Muscle layer of duodenum (tissue), 2 donors: Measurements from ENCODE around the gene ARHGAP30.
A peak's percentile ranks its signal among the peaks of the same experiment; 100 is the strongest.
"Not testable (repeated sequence)": the region's sequence is repeated elsewhere in the genome, so short reads cannot be mapped to it uniquely, and the experiment has no call there.

ENCODE experiments used
- H3K27ac ChIP-seq: one replicate; pipeline ENCODE4 v1.7.0; 2013; ENCODE audit warnings: mild to moderate bottlenecking, low read length
- H3K27me3 ChIP-seq: one replicate; pipeline ENCODE4 v1.7.0; 2013; ENCODE audit warnings: low read depth, mild to moderate bottlenecking, control low read depth, low read length
- H3K36me3 ChIP-seq, 2 donors: one replicate each; pipeline ENCODE4 v1.7.0; 2013; ENCODE audit warnings: low read length in 2 of 2, control low read depth in 1 of 2, mild to moderate bottlenecking in 1 of 2; ENCODE audit not compliant: insufficient read depth in 2 of 2, control insufficient read depth in 1 of 2
- H3K4me1 ChIP-seq, 2 donors: one replicate each; pipeline ENCODE4 v1.7.0; 2013; ENCODE audit warnings: low read length in 2 of 2, mild to moderate bottlenecking in 2 of 2, control low read depth in 1 of 2, moderate library complexity in 1 of 2; ENCODE audit not compliant: insufficient read depth in 2 of 2, control insufficient read depth in 1 of 2
- H3K4me3 ChIP-seq, 2 donors: one replicate each; pipeline ENCODE4 v1.7.0; 2013; ENCODE audit warnings: low read length in 2 of 2, low read depth in 1 of 2, mild to moderate bottlenecking in 1 of 2
- H3K9me3 ChIP-seq, 2 donors: one replicate each; pipeline ENCODE4 v1.7.0; 2013; ENCODE audit warnings: low read length in 2 of 2, control low read depth in 1 of 2, mild to moderate bottlenecking in 1 of 2; ENCODE audit not compliant: control insufficient read depth in 1 of 2
- donor health status: healthy.

The ARHGAP30 gene, protein sequence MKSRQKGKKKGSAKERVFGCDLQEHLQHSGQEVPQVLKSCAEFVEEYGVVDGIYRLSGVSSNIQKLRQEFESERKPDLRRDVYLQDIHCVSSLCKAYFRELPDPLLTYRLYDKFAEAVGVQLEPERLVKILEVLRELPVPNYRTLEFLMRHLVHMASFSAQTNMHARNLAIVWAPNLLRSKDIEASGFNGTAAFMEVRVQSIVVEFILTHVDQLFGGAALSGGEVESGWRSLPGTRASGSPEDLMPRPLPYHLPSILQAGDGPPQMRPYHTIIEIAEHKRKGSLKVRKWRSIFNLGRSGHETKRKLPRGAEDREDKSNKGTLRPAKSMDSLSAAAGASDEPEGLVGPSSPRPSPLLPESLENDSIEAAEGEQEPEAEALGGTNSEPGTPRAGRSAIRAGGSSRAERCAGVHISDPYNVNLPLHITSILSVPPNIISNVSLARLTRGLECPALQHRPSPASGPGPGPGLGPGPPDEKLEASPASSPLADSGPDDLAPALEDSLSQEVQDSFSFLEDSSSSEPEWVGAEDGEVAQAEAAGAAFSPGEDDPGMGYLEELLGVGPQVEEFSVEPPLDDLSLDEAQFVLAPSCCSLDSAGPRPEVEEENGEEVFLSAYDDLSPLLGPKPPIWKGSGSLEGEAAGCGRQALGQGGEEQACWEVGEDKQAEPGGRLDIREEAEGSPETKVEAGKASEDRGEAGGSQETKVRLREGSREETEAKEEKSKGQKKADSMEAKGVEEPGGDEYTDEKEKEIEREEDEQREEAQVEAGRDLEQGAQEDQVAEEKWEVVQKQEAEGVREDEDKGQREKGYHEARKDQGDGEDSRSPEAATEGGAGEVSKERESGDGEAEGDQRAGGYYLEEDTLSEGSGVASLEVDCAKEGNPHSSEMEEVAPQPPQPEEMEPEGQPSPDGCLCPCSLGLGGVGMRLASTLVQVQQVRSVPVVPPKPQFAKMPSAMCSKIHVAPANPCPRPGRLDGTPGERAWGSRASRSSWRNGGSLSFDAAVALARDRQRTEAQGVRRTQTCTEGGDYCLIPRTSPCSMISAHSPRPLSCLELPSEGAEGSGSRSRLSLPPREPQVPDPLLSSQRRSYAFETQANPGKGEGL

DNA sequence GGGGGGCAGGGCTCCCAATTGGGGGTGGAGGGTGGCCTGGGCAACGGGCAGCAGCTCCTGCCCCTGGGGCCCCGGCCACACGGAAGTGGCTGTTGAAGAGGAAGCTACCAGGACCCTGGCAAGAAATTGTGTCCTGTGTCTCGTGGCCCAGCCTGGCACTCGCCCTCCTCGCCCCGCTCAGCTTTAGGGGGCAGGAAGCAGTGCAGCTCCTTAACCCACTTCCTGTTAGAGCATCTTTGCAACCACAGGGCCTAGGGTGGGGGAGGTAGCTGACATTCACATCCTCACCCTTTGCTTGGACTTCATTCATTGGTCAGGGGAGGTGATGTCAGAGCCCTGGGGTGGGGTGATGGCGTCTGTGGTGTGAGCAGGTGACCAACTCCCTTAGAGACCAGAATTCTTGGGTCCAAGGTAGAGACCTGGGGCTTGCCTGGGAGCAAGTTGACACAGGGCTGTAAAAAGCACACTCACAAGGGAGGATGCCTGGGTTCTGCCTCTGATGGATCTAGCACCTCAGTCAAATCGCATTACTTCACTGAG lies at the start of gene ARHGAP30:
Gene ARHGAP30 (minus strand): TSS at position 161 of the 540 bp plus-strand sequence. CDS start 267 bp downstream, outside the sequence.
- Histone ChIP-seq H3K27ac (peak within 1 kb of the TSS; percentile 76), H3K27me3 (no peaks in the 10 kb centered on the region), H3K4me1 (no peaks in the 10 kb centered on the region), H3K4me3 (peak within 1 kb of the TSS; percentile 58), H3K36me3 (no peaks in the 10 kb centered on the region), H3K9me3 (no peaks in the 10 kb centered on the region)

DNA sequence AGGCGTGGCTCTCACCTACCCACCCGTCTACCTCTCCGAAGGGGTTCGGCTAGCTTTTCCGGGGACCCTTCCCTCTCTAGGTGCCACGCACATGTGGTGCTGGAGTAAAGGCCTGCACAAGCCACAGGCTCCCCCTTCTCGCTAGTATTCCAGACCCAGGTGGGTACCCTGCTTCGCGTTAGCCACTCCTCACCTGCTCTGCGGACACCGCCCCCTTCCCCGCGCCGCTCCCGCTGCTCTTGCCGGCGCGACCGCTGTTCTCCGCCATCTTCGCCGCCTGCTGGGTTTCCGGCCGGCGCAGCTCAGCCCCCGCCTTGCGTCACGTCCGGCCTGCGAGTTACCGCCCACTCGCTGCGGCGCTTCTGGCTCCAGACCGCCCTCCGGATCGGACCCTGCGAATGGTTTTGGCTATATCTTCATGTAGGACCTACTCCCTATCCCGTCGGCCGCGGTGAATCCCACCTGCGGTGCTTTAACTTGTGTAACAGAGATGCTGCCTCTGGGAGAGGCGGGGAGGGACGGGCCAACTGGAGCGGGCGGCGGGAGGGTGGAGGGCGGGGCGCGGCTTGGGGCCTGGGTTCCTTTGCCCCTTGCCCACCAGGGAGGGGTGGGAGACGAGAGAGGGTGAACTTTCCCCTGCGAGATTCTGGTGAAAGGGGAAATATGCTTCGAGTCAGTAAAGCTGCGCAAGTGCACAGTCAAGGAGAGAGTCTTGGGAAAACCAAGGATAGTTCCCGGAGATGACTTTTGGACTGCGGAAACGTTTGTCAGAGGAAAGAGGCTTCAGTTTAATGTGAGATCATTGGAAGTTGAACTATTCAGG lies 48.3 kb upstream of the ARHGAP30 start, which contains the start of the genes NIT1 and PFDN2:
Gene NIT1 (plus strand): TSS at position 347 of the 823 bp plus-strand sequence. CDS start 72 bp downstream, at position 419.
Gene PFDN2 (minus strand): TSS at position 279 of the 823 bp plus-strand sequence. CDS start 11 bp downstream, at position 268.
- Histone ChIP-seq H3K4me3 (peak within 1 kb of the TSS; percentile 99), H3K27ac (peak within 1 kb of the TSS; percentile 88), H3K9me3 (no peaks in the 10 kb centered on the region), H3K27me3 (no peaks in the 10 kb centered on the region), H3K36me3 (peaks cover 23 to 30% of the 10 kb centered on the region in 2 donors), H3K4me1 (peaks cover 15 to 47% of the 10 kb centered on the region in 2 donors)

DNA sequence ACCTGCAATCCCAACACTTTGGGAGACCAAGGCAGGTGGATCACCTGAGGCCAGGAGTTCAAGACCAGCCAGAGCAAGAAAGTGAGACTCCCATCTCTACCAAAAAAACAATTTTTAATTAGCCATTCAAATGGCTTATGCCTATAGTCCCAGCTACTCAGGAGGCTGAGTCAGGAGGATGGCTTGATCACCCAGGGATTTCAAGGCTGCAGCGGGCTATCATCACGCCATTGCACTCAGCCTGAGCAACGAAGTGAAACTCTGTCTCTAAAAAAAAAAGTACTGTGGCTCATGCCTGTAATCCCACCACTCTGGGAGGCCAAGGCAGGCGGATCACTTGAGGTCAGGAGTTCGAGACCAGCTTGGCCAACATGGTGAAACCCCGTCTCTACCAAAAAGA lies 46.3 kb upstream of the ARHGAP30 start:
- peaks cover 15 to 48% of the 10 kb centered on the region in 2 donors for H3K4me1 ChIP-seq
- peak overlapping the region in 1 of 2 donors; percentile 99 for H3K4me3 ChIP-seq
- not testable (repeated sequence) for H3K27ac ChIP-seq

DNA sequence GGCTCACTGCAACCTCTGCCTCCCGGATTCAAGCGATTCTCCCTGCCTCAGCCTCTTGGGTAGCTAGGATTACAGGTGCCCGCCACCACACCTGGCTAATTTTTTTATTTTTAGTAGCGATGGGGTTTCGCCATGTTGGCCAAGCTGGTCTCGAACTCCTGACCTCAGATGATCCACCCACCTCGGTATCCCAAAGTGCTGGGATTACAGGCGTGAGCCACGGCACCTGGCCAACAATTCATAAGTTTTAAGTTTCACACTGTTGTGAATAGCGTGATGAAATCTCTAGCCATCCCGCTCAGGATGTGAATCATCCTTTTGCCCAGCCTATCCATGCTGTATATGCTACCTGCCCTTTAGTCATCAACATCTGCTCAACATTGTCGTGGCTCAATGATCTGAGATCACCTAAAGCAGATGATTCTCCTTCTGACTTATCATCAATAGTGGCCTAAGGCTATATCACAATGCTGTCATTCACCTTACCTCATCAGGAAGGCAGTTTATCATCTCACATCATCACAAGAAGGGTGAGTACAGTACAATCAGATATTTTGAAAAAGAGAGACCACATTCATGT lies 45.5 kb upstream of the ARHGAP30 start:
- no peaks in the 10 kb centered on the region for H3K27me3 ChIP-seq
- no peak overlapping the region for H3K4me3 ChIP-seq
- no peak overlapping the region for H3K27ac ChIP-seq
- H3K36me3 ChIP-seq = peaks cover 0 to 3% of the 10 kb centered on the region in 2 donors
- H3K9me3 ChIP-seq = no peaks in the 10 kb centered on the region
- peaks cover 15 to 45% of the 10 kb centered on the region in 2 donors for H3K4me1 ChIP-seq

More for the DNA sequence above, 46.3 kb upstream of the ARHGAP30 start:
- not testable (repeated sequence) for H3K36me3 ChIP-seq, H3K27me3 ChIP-seq, H3K9me3 ChIP-seq

DNA sequence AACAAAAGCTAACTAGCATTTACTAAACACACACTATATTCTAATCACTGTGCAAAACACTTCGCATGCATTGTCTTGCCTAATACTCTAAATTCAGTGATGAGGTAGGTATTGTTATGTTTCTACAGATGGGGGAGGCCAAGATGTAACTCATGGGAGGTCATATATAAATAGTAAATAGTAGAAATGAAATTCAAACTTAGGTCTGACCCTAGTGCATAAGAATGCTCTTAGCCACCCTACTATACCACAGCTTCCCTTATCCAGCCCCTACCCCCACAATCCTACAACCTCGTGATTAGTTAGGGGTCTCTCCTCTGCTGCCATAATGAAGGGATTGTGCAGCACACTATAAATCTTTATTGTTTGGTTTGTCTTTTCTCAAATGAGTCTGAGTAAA lies 44.9 kb upstream of the ARHGAP30 start:
- Histone ChIP-seq H3K4me1 (peaks cover 10 to 38% of the 10 kb centered on the region in 2 donors), H3K4me3 (no peak overlapping the region), H3K36me3 (peaks cover 0 to 3% of the 10 kb centered on the region in 2 donors), H3K27me3 (no peaks in the 10 kb centered on the region), H3K27ac (no peak overlapping the region), H3K9me3 (no peaks in the 10 kb centered on the region)

DNA sequence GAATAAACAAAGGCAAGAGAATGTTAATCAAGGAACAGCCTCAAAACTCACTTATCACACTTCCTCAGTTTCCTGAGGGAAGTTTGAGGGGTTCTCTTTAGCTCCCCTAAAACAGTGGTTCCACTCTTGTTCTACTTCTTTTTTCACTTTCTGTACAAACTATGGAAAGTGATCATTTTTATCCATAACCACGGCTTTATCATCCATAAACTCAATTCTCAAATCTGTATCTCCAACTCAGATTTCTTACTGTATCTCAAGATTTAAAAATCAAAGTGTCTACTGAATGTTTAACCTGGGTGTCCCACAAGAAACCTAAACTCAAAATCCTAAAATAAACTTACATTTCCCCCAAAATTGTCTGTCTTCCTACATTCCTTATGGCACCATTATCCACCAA lies 44.2 kb upstream of the ARHGAP30 start:
- H3K36me3 ChIP-seq = peaks cover 0 to 3% of the 10 kb centered on the region in 2 donors
- no peak overlapping the region for H3K4me3 ChIP-seq
- no peak overlapping the region for H3K27ac ChIP-seq
- no peaks in the 10 kb centered on the region for H3K9me3 ChIP-seq
- peaks cover 4 to 32% of the 10 kb centered on the region in 2 donors for H3K4me1 ChIP-seq
- H3K27me3 ChIP-seq = no peaks in the 10 kb centered on the region

DNA sequence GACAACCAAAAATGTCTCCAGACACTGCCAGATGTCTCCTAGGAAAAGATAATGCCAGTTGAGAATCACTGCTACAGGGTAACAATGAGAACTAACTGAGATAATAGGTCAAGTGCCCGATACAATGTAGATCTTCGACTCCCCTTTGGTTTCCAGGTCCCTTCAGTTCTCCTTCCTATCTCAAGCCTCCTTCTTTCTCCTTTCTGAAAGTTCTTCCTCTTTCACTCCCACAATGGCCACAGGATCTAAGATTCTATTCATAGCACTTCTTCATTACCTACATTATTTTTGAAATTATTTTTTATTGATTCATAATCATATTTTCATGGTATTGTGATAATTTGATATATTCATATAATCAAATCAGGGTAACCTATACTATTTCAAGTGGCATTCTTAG lies 41.8 kb upstream of the ARHGAP30 start:
- no peaks in the 10 kb centered on the region for H3K9me3 ChIP-seq
- H3K27me3 ChIP-seq = no peaks in the 10 kb centered on the region
- H3K4me1 ChIP-seq = peaks cover 0 to 23% of the 10 kb centered on the region in 2 donors
- H3K27ac ChIP-seq = no peak overlapping the region
- H3K4me3 ChIP-seq = no peak overlapping the region
- no peaks in the 10 kb centered on the region for H3K36me3 ChIP-seq

DNA sequence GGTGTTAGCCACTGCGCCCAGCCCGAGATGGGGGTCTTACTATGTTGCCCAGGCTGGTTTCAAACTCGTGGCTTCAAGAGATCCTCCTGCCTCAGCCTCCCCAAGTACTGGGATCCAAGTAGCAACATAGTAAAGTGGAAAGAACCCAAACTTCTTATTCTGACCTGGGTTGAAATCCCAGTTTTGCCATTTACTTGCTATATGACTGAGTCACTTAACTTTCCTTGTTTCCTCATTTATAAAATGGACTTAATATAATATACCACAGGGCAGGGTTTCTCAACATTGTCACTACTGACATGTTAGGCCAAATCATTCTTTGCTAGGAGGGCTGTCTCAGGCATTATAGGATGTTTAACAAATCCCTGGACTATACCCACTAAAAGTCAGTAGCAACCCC lies 41.4 kb upstream of the ARHGAP30 start:
- no peak overlapping the region for H3K4me3 ChIP-seq
- H3K27ac ChIP-seq = no peak overlapping the region

DNA sequence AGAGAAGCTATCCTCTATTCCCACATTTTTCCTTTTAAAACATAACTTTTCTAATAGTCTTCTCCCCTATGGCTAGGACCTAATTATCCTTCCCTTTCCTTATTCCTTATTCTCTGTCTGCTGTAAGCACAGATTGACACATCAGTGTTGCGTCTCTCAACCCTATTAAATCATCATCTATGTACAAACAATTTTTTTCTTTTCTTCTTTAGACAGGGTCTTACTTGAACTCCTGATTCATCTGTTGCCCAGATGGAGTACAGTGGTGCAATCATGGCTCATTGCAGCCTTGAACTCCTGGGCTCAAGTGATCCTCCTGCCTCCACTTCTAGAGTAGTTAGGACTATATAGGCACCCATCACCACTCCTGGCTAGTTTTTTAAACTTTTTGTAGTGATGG lies 36.7 kb upstream of the ARHGAP30 start:
- Histone ChIP-seq H3K27ac (no peak overlapping the region), H3K36me3 (peaks cover 7 to 14% of the 10 kb centered on the region in 2 donors), H3K9me3 (no peaks in the 10 kb centered on the region), H3K4me1 (no peaks in the 10 kb centered on the region), H3K4me3 (no peak overlapping the region), H3K27me3 (no peaks in the 10 kb centered on the region)

More for the DNA sequence above, 41.4 kb upstream of the ARHGAP30 start:
- H3K4me1 ChIP-seq = peaks cover 0 to 19% of the 10 kb centered on the region in 2 donors
- H3K36me3 ChIP-seq = no peaks in the 10 kb centered on the region
- no peaks in the 10 kb centered on the region for H3K27me3 ChIP-seq
- no peaks in the 10 kb centered on the region for H3K9me3 ChIP-seq

DNA sequence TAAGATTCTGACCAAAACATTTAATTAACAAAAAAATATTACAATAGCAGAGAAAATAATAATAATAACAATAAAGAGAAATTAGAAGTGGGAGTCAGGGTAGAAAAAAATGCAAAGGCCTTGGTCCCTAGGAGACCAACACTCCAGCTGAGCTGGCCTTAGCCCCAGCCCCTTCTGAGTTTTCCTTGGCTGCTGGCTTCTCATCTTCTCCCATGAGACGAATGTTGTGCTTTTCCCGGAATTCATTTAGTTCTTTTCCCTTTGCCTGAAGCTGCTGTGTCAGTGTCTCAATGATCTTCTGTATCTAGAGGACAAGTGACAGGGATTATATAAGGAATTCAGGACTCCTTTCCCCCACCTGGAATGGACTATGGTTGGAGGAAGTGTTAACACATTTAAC lies 30.9 kb upstream of the ARHGAP30 start:
- H3K36me3 ChIP-seq = peaks cover 18% of the 10 kb centered on the region in 2 donors
- no peak overlapping the region for H3K27ac ChIP-seq
- no peaks in the 10 kb centered on the region for H3K27me3 ChIP-seq
- H3K9me3 ChIP-seq = no peaks in the 10 kb centered on the region
- H3K4me1 ChIP-seq = peaks cover 0 to 16% of the 10 kb centered on the region in 2 donors
- no peak overlapping the region for H3K4me3 ChIP-seq
